Non-pigmented ciliary epithelial cell (primary cell): ENCODE data around the gene TADA1.
"Not testable (repeated sequence)": the region's sequence is repeated elsewhere in the genome, so short reads cannot be mapped to it uniquely, and the experiment has no call there.

Experiments used
- DNase-seq: peaks from one replicate; pipeline ENCODE4 v3.0.0-alpha.2; 2010; ENCODE audit warnings: low read depth

The TADA1 gene

DNA sequence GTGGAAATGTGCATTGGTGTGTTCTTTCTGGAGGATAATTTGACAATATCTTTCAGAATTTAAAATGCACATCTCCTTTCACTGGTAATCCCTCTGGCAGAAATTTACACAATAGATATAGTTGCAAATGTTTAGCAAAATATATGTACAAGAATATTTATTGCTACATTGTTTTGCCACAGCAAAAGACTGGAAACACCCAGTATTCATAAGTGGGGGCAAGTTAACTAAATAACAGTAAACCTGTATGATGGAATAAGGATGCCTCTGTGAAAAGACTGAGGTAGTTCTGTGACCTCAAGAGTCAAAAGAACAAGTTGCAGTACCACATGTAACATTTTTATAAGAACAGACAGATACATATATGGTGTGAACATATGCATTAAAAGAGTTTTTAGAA, 13.7 kb upstream of the TADA1 start:
- DNase-seq, result no peak

DNA sequence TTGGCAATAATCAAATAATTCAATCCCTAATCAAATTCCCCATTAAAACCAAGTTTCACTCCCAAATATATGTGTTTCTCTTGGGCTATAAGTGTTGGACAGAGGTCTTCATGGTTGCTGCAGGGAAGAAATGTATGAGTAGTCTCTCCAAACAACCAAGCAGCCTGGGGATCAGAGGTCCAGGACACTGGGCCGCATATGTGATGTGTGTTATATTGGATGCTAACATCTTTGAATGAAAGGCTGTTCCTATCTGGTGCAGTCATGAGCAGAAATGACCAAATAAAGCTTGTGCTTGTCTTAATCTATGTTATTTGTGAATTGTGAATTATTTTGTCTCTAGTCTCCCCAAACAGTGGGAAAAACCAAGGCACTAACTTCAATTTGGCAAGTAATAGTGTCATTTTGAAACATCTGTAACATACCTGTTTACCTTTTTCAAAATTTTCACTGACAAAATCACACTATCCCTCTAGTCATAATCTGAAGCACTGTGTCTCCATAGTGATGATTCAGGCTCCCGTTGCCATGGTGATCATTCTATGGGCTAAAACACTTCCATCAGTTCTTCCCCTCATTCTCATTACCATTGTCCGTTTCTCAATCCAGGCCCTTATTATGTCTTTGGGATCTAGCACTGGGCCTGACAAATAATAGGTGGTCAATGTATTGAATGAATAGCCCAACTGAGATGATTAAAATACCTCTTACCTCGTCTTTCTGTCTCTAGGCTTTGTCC, 12.5 kb upstream of the TADA1 start:
- no peak for DNase-seq

DNA sequence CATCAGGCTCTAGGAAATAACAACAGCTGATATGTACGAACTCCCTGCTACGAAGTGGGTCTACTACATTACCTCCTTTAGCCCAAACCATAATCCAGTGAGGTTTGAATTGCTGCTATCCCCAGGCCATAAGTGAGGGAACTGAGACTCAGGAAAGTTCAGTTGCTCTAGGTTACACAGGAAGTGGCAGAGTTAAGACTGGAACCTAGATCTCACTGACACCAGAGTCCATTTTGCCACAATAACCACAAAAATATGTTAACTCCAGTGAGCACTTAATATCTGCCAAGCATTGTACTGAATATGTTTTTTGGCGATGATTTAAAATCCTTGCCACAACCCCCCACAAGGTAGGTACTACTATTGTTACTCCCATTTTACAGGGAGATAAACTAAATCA, 8.9 kb upstream of the TADA1 start:
- DNase-seq, result no peak

DNA sequence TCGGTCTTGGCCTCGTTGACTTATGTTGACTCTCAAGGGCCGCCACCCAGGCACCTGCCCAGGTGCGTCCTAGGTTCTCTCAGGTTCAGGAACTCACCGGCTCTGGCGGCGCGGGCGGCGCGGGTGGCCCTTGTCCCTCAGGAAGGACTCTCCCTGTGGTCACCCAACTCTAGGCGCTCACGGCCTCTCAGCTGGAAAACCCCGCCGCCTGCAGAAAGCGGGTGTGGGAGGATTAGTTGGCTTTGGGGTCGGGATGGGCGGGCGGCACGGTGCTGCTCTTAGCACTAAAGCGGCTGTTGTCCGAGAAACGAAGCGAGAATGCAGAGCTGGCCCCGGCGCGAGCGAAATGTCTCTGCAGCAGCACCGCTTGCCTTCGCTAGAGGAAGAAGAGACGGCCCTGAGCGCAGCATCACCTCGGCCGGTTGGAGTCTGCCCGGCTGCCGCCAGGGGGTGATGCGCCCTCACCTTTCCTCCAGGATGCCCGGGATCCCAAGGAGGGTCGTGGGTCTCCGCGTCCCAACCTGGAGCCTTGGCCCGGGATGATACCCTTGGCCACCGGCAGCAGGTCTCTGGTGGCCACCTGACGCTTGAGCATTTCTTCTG, 8.1 kb upstream of the TADA1 start:
- no peak for DNase-seq

DNA sequence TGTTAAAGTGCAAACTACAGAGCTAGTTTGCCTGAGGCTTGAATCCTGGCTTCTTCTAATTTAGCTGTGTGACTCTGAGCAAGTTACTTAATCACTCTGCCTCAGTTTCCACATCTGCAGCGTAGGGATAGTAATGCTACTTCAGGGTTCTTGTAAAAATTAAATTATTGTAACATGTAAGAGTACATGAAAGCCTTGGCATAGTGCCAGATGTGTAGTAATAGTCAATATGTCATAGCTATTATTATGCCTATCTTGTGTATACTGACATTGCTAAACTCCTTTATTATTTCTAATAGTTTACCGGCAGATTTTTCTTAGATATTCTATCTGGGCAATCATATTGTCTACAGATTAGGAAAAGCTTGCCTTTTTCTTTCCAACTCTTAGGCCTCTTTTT, 6.8 kb upstream of the TADA1 start:
- DNase-seq, result no peak

DNA sequence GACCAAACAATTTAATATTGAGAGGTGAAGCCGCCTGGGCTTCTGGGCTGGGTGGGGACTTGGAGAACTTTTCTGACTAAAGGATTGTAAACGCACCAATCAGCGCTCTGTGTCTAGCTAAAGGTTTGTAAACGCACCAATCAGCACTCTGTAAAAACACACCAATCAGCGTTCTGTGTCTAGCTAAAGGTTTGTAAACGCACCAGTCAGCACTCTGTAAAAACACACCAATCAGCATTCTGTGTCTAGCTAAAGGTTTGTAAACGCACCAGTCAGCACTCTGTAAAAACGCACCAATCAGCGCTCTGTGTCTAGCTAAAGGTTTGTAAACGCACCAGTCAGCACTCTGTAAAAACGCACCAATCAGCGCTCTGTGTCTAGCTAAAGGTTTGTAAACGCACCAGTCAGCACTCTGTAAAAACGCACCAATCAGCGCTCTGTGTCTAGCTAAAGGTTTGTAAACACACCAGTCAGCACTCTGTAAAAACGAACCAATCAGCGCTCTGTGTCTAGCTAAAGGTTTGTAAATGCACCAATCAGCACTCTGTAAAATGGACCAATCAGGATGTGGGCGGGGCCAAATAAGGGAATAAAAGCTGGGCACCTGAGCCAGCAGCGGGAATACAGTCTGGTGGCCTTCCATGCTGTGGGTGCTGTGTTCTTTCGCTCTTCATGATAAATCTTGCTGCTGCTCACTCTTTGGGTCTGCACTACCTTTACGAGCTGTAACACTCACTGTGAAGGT, 2.3 kb upstream of the TADA1 start:
- DNase-seq, result not testable (repeated sequence)

DNA sequence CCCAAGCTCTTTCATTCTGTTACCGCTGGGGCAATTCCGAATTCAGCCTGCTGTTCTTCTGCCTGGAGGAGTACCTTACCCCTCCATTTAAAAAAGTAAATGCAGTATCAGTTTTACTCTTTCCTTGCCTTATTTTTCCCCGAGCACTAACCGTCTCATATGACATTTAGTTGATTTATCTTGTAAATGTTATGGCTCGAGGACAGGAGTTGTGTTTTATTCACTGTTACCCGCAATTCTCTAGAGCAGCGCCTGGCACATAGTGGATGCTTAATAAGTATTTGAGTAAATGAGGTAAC, 425 bp upstream of the TADA1 start:
- no peak for DNase-seq

DNA sequence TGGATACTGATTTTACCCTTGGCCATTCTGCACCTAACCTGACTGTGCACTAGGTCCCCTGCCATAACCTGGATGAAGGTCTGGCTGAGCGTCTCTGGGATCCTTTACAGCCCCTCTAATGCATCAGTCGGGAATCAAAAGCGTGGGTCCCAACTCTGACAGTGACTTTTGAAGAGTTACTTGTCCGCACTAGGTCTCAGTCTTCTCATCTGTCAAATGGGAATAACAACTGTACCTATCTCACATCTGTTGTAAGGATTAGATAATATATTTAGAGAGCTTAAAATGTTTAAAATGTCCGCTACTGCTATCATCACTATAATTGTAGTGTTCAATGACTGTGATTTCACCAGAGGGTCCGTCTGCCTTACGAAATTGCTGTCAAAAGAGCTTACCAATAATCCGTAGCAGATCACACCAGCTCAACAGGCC, 746 bp downstream of the TADA1 start:
- DNase-seq, result no peak

DNA sequence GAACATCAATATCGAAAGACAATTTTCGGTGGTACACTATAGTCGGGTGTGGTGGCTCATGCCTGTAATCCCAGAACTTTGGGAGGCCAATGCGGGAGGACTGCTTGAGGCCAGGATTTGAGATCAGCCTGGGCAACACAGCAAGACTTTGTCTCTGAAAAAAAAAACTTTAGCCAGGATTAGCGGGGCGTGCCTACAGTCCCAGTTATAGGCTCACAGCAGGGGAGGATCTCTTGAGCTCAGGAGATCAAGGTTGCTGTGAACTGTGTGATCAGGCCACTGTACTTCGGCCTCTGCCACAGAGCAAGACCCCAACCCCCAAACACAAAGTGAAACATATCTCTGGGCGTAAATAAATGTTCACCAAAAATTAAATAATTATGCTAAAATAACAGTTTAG, 1.6 kb downstream of the TADA1 start:
- no peak for DNase-seq

DNA sequence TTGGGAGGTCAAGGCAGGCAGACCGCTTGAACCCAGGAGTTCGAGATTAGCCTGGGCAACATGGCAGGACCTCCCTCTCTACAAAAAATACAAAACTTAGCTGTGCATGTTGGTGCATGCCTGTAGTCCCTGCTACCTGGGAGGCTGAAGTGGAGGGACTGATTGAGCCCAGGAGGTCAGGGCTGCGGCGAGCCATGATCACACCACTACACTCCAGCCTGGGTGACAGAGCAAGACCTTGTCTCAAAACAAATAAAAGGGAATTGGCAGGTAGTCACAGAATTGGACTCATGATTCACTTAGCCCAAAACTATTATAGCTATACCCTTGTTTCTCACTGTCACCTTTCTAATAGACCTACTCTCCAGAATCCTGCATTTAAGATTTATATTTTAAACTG, 5.5 kb downstream of the TADA1 start:
- no peak for DNase-seq

DNA sequence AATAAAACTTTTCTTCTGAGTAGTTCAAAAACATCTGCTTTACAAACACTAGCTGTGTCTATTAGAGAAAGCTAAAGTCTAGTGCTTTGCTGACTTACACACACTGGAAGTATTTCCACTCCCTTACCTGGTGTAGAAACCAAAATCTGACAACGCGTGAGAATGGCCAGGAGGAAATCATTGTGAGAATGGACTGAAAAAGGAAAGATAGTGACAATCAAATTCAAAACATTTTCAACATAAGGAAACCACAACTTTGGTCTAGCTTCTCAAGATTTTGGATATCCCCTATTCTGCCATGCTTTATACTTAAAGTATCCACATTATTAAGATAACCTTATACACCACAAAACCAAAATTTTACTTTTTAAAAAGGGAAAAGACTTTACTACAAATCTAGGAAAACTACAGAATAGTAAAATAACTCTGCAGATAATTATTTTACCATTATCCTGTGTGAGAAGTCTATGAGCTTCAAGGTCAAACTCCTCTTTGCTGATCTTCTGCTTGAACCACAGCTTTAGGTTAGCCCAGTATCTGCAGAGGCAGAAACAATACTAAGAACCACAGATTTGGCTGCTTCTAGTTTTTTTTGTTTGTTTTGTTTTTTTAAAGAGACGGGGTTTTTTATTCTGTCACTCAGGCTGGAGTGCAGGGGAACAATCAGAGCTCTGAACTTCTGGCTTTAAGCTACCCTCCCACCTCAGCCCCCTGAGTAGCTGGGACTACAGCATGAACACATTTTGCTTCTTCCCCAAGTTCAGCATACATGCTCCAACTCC, 6.6 kb downstream of the TADA1 start:
- no peak for DNase-seq

DNA sequence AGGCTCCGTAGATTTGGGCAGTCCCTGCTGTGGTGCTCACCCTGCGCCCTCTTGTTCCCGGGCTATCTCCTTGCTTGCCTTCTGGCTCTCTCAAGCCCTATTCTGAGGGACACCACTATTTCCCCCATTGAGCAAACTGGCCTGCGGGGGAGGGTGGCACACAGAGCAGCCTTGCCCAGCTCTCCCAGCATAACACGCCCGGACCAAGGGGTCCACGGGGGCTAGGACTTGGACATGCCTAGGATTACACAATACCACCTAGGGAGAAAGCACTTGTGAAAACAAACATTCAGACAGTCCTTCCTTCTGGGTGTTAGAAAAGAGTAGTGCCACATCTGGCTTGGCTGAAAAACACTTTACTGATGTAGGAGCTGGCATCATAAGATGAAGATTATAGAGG, 7.4 kb downstream of the TADA1 start:
- no peak for DNase-seq

DNA sequence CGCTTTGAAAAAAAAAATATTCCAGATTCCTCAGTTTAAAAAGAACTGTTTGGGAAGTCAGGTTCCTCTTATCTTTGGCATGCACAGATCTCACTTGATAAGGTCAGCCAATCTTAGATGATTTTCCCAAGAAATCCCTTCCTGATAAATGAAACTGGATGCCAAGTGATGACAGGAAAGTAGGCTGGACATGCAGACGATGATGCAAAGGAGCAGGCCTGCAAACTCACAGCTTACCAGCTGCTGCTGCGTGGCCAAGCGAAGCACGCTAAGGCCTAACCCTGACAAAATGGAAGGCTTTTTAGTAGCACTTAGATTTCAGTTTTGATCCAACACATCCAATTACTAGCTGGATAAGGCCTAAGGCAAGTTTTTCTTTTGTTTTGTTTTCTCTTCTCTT, 10.1 kb downstream of the TADA1 start:
- DNase-seq, result no peak

DNA sequence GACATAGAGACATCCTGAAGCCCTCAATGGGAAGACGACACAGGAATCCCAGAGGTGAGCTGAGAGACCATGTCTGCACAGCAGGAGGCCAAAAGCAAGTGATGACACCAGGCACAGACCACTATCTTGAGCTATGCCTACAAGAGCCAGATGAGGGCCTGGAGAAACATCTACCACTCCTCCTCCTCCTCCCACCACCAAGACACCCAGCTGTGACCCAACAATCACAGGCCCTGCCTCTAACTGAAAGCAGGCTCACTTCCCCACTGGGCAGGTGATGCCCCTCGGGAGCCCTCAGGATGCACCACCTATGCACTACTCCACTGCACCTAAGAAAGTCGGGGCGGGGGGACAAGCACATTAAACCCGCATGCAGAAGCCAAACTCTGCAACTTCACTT, 16.5 kb downstream of the TADA1 start:
- no peak for DNase-seq

DNA sequence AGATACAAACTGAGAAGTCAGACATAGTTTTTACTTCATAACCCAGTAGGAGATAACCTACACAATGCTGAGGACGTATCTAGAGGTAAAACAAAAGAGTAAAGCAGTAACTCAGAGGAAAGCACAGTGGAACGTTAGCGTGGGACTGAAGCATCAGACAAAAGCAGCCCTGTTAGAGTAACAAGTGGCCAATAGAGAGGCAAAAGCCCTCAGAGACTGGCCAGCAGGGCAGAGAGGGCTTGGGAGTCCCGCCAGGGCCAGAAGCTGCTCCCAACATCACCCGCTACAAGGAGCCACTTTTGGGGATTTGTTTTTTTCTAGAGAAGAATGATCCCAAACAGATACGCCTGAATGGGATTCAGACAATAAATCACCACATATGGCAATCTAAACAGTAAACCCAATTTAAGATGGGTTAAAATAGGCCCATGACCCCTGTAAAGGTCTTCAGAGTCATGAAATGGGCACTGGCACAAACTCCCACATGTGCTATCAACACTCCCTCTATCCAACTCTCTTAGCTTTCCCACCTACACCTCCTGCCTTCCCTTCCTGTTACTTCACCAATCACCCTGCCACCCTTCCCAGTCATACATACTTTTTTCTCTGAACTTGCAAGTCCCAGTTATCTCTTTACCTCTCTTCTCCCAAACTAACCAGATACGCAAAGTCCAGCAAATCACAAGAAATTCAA, 17.2 kb downstream of the TADA1 start:
- no peak for DNase-seq

DNA sequence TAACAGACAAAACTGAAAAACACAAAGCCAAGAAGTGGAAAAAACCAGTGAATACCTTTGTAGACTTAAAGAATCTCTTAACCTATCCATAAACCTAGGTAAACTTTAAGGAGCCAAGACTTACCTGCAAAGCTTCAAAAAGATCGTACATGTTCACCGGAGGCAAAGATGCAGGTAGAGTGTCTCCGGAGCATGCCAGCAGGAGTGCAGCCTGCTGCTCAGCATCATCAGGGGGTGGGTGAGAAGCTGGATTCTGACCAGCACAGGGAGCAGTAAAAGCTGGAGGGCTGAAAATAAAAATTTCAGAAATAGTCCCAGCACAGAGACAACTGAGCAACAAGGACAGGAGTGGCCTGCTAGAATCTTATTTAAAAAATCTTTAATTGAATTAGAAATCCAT, 18.1 kb downstream of the TADA1 start:
- DNase-seq, result no peak

DNA sequence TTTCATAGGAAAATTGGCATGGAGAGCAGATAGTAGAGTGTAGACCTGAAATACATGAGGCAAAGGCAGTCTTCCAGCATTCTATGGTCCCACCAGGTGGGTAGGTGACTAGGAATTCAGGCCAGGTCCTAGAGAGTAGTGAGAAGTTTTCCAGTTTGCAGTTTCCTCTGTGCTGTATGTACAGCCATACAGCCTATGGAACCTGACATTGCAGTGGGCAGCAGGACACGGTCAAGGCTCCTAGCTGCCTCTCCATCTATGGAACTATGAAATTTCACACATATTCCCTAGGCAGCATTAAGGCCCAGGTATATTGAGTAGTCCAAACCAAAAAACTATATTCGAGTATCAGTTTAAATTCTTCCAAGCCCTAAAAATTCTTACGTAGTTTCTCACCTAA, 20.5 kb downstream of the TADA1 start:
- no peak for DNase-seq

DNA sequence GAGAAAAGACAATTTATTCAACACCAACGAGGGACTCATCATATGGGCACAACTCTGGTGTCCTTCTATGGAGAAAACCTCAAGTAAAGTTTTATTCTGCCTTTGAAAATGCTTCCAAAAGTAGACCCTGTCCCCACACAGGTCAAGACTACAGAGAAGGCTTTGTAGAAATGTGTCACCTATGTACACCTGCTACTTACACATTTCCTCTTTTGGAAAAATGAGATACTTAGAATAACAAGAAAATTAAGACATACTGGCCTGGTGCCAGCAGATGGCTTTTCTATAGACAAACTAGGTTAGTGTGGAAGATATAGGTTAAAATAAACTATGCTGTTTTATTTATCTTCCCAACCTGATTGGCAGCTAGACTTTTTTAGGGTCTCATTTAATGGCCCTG, 23.1 kb downstream of the TADA1 start:
- no peak for DNase-seq

DNA sequence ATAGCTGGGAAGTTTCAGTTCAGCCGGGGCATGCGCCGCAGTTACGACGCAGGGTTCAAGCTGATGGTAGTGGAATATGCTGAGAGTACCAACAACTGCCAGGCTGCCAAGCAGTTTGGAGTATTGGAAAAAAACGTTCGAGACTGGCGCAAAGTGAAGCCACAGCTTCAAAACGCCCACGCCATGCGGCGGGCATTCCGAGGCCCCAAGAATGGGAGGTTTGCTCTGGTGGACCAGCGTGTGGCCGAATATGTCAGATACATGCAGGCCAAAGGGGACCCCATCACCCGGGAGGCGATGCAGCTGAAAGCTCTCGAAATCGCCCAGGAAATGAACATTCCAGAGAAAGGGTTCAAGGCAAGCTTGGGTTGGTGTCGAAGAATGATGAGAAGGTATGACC, 26.9 kb downstream of the TADA1 start:
- no peak for DNase-seq

DNA sequence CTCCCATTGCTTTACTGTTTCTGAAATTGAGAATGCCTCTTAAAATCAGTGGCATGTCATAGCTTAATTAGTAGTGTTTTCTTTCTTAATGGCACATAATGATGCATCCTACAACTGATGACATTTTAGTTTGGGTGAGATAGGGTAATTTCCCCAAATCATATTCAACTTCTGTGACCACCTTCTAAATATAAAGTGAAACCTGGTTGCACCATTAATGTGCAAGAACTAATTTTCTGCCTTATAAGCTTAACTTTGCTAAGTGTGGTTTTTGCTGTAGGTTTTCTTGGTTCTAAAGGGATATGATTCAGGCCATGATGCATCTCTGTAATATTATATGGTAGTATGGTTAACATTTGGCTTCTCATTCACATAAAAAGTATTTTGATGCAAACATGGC, 27.9 kb downstream of the TADA1 start:
- DNase-seq, result no peak

DNA sequence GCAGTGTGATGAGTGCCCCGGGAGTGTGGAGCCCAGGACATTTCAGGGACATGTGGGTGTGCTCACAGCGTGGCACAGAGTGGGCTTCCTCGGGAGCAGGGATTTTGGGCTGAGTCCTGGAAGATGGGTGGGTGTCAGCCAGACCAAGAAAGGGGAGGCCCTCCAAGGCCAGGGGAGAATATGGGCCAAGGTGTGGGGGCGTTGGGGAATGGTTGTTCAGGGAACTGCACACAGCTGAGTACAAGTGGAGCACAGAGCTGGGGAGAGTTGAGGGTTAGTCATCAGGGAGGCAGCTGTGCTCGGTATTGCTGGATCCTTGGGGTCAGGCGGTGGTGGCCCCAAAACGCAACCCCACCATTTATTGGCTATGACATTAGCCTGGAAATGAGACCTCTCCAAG, 31.3 kb downstream of the TADA1 start:
- no peak for DNase-seq
